RPMI8226 (cell line): ENCODE results near the gene ZBTB3.
"Not testable (repeated sequence)": the region's sequence is repeated elsewhere in the genome, so short reads cannot be mapped to it uniquely, and the experiment has no call there.

Experiments used
- DNase-seq: peaks from one replicate; pipeline ENCODE4 v3.0.0-alpha.2; 2015

ZBTB3 gene

DNA sequence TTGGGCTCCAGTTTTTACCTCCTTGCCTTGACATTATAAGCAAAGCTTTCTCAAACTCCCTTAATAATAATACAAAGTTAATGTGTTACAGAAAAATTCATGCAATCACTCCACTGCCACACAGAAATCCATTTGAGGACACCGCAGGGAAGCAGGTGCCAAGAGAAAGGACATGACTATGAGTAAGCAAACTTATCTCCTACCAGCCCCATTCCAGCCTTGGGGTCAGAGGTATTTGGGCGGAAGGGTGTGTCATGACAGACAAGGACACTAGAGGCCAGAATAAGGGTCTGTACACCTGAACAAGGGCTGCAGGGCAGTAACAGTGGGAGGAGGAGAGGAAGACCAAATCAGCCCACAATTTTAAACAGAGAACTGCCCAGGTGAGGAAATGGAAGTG, 40.6 kb downstream of the ZBTB3 start:
- no peak for DNase-seq

DNA sequence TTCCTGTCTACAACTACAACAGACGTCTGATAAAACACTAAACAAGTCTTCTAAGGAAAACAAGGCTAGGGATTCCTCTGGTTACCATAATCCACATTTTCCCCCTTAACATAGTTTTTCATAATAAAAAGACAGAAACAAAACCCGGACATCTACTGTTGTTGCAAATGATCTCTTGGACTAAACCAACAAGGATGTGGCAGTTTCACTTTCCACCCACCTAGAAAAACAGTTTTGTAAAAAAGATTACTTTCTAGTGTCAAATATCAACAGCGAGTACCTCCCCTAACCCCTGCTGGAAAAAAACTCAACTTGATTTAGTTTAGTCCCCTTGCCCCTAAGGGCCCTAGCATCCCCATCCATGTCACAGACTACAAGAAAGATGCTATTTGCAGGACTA, 41.1 kb downstream of the ZBTB3 start:
- no peak for DNase-seq

DNA sequence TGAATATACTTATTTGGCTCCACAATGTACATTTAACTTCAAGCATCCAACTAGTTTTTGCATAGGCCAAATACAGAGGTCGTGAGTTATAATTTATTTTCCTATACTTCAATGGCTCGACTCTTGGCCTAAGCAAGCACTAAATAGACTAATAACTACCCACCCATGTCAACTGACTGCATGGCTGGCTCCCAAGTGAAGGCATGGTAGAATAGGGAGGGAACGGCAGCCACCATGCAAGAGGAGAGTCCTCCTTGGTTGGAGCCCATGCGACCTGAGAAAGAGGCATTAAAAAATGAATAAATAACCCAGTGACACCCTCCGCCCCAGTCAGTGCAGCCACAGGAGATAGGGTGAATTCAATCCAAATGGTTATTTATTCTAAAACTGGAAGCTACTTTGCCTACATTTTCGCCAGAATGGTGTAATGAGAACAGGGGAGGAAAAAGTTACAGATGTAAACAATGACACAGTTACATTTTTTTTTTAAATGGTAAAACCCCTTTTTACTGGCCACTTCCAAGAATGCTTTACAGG, 41.6 kb downstream of the ZBTB3 start:
- DNase-seq = no peak

DNA sequence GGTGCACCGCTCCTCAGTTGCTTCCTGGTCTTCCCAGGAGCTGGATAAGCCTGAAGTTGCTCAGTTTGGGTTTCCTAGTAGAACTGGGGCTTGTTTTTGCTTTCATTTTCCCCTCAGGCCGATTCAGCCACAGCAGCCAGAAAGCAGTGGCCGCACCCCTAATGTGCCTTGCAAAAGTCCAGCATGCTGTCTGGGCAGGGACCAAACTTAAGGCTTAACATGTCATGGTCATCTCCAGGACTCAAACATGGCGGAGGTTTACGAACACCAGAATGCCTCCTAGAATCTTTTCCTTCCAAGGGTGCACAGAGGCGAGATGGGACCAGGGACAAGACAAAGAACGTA, 44.0 kb downstream of the ZBTB3 start:
- DNase-seq = peak; percentile 56

DNA sequence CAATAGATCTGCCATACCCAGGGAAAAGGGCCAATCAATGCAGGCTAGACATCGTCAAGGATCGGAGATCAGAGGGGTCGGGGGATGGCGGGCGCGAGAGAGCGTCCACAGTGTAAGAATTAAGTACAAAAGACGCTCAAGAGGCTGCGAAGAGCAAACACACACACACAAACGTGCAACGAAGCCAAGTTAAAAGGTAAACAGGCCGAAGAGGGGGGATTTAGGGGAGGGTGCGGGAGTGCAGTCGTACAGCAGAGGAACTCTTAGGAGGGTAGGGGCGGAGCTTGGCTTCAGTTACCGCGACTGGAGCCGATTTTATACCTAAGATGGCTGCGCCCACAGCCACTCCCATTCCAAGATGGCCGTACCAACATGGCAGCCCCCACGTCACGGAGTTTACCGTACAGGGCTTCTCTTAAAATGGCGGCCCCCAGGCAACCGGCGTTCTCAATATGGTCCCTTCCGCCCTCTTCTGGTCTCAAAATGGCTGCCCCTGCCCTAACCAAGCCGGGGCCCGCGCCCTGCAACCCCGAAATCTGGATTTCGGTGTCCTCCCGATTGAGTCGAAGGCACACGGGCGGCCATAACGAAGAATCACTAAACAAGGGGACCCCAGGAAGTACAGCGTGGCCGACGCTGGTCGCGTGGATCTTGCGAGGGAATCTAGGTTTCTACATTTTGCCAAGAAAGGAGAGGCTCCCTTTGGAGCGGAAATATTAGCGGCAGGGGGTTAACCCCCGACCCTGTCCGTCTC, 44.5 kb downstream of the ZBTB3 start:
- peak; percentile 100 for DNase-seq

DNA sequence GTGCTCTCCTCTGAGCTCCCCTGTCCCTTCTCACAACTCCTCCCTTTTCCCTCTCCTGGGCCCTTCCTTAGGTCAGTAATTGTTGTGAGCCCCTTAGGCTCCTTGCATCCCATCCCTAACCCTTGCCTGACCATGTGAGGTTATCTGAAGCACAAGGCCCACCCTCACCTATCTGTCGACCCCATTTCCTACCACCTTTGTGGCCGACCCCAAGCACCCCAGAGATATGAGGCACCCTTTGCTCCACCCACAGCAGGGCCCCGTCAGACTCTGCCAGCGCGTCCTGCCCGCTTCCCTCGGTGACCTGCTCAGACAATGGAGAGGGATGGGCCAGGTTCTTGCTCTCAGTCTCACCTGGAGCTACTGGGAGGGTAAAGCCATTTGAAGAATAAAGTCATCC, 45.2 kb downstream of the ZBTB3 start:
- DNase-seq = peak; percentile 52

DNA sequence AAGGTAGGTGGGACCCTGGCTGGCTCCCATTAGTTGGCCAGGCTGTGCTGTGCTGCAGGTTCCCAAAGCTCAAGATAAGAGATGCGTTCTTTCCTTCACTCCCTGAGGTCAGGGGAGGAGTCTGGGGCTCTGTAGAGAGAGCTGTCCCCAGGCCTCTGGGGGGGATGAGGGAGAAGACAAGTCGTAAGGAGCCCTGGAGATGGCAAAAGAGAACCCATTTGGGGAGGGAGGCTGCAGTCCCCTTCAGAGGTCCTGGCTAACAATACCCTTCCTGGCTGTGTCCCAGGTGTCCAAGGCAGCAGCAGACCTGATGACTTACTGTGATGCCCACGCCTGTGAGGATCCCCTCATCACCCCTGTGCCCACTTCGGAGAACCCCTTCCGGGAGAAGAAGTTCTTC, 45.6 kb downstream of the ZBTB3 start:
- DNase-seq = no peak

DNA sequence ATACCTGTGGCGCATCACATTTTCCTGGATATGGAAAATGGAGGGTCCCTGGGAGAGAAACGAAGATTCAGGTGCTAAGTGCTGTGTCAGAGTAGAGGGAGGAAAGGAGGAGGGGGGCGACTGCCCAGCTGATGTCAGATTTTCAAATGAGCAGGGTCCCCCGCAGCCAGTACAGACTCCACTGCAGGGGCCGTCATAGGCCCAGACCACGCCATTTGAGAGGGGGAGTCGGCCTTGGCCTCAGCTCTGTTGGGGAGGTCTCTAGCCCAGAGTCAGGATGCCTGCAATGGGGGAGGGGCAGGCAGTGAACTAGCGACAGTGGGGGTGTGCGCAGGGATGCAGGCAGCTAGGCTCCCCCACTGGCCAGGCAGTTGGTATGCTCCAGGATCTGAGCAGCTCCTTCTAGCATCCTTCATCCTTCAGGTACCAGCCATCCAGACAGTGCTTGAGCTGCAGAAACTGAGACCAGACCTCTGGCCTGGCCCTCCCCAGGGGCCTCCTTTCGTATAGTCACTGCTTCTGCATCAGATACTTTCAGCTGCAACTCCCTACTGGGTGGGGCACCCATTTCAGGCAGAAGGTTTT, 46.6 kb downstream of the ZBTB3 start, which contains the start of the genes BSCL2 and GNG3:
Gene BSCL2 (minus strand): TSS at position 148 of the 585 bp plus-strand sequence. CDS start 229 bp downstream, outside the sequence.
Gene GNG3 (plus strand): TSS at position 400 of the 585 bp plus-strand sequence. CDS start 620 bp downstream, outside the sequence.
- DNase-seq = no peak

DNA sequence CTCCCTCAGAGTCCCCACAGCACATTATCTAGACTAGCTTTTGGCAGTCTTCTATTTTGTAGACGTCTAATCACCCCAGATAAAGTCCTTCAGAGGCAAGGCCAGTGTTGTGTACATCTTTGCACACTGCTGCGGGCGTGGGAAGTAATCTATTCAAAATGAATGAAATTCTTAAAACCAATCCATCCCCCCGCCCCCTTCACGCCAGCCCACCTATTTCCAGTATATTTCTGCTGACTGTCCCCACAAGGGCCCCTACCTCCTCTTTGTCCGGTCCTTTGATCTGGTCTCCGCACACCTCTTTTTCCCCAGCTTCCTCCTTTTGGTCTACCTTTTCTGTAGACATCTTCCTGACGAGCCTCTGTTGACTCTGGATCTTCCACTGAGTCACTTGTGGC, 47.1 kb downstream of the ZBTB3 start:
- no peak for DNase-seq

DNA sequence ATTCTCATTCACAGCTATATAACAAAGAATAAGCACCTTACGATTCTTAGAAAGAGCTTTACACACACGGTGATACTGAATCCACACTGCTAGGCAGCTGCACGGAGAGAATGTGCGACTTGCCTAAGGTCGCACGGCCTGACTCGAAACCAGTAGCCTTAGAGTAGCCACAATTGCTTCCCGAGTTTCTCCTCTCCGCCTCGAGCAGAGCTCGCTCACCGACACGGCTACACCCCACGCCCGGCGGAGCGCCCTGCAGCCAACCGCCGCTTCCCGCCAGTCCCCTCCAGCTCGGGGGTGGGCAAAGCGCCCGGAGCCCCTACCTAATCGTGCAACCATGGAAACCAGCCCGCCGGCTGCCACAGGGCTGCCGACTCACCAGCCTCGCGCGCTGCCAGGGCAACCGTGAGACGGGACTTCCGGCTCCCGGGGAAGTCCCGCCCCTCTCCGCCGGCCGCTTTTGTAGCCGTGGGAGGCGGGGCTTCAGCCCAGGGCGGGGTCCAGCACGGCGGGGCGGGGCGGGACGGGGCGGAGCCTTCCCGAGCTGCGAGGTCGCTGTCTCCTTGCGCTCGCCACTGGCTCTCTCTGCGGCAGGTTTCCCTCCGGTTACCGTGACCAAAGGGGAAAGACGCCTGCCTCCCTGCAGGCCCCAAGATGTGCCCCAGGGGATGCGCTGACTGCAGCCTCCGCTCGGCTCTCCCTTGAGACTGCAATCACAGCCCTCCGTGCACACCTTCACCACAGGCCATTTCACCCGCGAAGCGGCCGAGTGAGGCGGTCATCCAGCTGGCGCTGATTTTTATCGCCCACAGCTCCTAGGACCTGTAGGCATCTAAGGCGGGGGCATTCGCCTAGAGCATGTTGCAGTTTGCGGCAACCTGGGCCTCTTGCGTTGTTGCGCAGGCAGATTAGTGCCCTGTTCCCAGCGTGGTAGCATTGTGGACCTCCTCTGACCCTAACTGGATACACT, 47.8 kb downstream of the ZBTB3 start:
- peak; percentile 98 for DNase-seq

DNA sequence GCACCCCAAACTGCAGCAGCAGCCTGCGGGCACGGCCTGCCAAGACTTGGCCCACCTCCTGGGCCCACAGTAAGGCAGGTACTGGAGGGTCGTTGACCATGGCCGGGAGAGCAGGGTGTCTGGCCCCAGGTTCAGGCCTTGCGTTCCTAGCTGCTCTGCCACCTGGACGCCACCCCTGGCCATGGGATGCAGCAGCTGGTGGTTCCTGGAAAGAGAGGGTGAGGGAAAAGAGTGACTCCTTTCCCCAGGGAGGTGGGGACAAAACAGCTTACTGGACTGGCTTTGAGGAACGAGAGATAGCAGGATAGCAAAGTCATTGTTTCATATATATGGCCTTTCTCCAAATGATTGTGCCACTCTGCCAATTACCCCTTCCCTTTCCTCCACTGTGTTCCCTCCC, 48.5 kb downstream of the ZBTB3 start:
- DNase-seq = no peak

DNA sequence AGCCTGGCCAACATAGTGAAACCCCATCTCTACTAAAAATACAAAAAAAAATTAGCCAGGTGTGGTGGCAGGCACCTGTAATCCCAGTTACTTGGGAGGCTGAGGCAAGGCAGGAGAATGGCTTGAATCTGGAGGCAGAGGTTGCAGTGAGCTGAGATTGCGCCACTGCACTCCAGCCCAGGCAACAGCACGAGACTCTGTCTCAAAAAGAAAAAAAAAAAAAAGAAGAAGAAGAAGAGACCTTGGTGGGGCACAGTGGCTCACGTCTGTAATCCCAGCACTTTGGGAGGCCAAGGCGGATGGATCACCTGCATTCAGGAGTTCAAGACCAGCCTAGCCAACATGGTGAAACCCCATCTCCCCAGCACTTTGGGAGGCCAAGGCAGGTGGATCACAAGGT, 50.0 kb downstream of the ZBTB3 start:
- DNase-seq = not testable (repeated sequence)

DNA sequence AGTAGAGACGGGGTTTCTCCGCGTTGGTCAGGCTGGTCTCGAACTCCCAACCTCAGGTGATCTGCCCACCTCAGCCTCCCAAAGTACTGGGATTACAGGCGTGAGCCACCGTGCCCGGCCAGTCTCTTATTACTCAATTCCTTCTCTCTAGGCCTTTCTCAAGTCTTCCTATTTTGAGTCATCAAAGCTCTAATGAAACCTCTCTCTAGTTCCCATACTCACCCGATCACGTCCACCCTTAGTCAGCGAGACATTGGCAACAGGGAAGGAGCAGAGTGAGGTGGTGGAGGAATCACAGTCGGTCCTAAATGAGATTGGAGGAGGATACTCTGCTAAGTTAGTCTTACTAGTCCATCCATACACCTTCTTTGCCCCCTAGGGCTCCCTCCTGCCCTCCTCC, 51.7 kb downstream of the ZBTB3 start:
- no peak for DNase-seq
